ENCODE results near the gene OR6B2.

The OR6B2 gene

DNA sequence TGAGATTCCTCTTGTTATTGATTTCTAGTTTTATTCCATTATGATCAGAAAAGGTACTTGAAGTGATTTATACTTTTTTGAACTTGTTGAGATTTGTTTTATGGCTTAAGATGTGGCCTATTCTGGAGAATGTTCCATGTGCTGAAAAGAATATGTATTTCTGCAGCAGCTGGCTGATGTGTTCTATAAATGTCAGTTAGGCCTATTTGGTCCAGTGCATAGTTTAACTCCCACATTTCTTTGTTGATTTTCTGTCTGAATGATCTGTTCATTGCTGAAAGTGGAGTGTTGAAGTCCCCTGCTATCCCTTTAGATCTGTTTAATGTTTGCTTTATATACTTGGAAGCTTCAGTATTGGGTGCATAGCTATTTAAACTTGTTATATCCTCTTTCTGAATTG is 7.1 kb upstream of the OR6B2 start:
- no peak for DNase-seq

DNA sequence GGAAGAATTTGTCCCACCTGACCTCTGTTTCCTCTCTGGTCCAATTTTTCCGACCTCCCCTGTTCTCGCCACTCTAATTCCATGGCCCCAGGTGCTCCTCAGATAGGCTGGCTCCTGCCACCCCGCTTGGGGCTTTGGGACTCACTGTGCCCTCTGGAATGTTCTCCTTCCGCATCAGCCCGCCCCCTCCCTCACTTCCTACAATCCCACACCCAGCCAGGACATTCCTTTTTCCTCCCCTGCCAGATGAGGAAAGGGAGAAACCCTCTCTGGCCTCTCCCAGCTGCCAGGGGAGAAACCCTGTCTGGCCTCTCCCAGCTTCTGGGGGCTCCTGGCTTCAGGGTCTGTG is 3.1 kb upstream of the OR6B2 start:
- DNase-seq, result no peak

DNA sequence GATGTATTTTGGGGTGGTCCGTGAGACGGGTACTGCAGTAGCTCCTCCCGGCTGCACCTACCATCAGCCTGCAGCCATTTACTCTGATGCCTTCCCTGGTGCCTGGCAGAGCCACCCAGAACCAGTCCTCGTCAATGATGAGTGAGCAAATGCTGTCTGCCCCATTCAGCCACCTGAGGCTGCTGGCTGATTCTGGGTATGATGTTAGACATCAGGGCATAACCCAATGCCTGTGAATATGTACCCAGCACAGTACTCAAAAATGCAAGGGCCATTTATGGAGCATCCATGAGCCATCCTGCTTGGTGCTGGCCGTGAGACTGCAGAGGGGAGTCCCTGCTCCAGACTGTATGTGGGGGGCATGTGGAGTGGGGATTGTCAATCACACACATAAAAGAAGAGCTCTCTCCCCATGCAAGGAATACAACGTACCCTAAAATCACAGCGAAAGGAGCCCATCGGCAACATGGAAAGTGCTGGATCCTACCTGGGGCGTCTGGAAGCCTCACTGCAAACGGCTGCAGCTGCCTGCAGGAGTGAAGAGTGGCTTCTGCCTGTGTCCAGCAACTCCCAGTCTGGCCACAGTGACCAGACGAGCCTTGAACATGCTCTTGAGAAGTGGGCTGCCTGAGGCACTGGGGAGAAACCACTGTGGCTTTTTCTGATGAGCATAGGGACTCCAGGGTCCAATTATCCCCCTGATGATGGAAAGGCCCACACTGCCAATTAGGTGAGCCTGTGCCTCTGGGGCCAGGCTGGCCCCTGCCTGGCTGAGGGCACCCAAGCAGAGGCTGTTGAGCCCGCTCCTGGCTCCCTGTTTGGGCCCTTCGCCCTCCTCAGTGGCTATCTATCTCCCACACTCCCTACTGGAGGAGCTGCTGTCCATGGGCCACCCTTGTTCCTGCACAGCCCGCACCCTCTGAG is 2.4 kb upstream of the OR6B2 start:
- DNase-seq, result no peak

DNA sequence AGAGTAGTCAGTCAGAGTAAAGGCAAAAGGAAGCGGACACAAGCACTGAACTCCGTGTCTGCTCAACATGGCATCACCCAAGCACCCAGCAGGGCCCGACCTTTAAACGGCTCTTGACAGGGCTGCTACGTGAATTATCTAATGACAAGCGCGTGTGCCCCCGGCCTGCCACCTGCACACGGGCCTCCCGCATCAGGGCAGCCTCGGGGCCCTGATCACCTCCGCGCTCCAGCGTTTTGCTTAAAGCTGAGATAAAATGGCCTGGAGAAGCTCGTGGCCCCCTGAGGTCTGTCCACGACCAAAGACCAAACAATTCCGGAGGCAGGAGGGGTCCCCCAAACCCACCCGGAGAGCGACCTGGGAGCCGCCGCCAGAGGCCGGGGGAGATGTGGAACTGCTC is 5.5 kb downstream of the OR6B2 start:
- peak; percentile 10 for DNase-seq

GRCh38 chr2:240023792-240024191 is 6.4 kb downstream of the OR6B2 start:
- DNase-seq, result no peak

DNA sequence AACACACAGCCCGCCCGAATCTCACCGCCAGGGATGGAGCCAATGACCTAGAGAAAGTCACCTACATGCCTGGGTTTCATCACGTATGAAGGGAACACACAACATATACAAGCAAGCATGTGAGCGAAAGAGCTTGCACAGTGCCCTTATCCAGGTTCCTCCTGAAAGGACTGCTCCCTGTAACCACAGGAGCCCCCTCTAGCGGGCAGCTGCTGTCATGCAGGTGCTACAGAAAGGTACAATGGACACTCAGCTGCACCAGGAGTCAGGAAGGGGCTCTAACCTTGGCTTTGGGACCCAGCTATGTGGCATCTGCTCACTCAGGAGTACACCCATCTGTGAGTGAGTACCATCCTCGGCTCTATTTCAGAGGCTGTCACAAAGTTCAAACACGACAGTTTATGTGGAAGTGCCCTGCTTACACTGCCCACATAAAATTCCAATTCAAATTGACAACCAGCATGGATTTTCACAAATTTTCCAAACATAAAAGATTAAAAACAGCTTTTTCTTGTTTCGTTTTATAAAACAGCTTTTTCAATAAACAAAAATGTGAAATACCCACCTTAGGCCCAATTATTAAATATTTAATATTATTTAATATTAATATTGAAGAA is 8.6 kb downstream of the OR6B2 start:
- peak; percentile 62 for DNase-seq

DNA sequence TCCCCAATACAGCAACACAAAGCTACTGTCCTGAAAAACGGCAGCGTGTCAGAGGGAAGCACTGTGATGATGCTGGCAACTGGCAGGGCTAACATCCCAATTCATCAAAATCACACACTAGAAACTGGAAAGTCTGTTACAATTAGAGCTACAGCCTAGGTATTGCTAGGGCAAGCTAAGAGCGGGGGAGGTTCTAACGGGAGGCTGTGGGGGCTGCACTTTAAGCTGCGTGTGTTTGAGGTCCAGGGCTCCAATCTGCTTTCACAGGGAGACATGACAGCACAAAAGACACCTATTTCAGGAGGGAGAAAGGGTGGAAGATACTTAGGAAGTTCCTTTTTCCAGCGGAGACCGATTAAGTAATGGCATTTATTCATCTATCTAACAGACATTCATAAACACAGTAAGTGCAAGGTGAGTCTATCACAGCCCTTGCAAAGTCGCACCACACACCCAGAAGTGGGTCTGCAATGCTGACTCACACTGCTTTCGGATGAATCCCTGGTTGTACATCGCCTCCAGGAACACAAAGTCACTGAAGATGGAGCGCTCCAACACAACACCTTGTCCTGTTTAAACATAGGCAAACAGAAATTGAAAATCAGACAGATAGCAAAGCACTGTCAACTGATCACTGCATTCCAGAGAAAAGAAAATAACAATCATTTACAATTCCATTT is 12.0 kb downstream of the OR6B2 start:
- no peak for DNase-seq

- DNase-seq, result no peak
These were observed 15.9 kb downstream of the OR6B2 start for GRCh38 chr2:240014327-240014726.

GRCh38 chr2:240013343-240013742 is 16.9 kb downstream of the OR6B2 start:
- DNase-seq, result no peak

GRCh38 chr2:240002983-240003382 is 27.2 kb downstream of the OR6B2 start:
- no peak for DNase-seq

DNA sequence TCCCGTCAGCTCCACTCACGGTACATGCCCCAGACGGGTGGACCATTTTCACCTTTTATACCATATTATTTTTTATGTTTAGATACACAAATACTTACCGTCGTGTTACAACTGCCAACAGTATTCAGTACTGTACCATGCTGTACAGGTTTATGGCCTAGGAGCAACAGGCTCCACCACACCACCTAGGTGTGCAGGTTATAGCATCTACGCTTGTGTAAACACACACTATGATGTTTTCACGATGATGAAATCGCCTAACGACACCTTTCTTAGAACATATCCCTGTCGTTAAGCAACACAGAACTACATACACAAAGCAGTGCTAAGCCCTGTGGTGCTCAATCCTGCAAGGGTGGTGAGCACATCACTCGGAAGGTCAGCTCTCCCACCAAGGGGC is 29.6 kb downstream of the OR6B2 start:
- DNase-seq, result no peak

DNA sequence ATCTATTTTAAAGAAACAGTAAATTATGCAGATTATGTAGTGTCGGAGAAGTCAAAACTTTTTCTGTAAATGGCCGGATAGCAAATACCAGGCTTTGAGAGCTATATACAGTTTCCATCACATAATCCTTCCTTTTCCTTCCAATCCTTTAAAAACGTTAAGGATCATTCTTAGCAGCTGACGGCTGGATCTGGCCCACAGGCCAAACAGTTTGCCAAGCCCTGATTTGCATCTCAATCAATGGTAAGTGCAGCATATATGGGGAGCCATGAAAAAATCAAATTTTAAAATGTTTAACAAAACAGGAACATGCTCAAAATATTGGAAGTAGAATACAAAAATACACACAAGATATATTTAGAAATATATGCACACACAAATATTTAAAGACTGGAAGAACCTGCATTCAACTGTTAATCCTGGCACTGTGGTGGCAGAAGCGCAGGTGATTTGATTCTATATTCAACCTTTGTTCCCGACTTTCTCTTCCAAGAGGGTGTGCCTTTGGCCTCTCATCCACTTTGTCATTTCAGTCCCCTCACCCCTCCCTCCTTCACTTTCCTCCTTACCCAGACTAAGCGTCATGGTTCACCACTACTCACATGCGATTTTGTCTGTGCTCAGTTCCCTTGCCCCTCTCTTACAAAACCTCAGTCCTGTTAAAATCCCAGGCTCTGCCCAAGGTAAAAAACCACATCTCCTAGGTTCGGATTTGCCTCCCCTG is 32.4 kb downstream of the OR6B2 start:
- DNase-seq, result no peak

- DNase-seq, result no peak
These were observed 36.1 kb downstream of the OR6B2 start for GRCh38 chr2:239994086-239994485.

- DNase-seq, result no peak
These were observed 36.9 kb downstream of the OR6B2 start for GRCh38 chr2:239993291-239993690.

- DNase-seq, result peak; percentile 43
These were observed 38.4 kb downstream of the OR6B2 start for GRCh38 chr2:239991689-239992314.

DNA sequence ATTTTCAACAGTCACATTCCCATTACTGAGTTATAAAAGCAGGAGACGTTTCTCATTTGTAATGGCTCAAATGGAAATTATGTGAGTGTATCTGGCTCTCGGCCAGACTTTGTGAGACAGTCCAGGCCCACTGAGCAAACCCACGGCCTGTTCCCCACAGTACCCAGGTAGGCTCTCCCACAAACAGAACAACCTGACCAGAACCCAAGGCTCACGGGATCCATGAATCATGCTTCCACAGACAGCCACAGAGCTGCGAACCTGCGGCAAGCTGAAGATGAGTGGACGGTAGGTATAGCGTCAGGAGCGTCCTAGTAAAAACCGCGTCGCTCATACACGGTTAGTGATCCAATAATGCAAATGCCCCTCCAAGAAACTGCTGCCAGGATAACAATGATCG is 39.3 kb downstream of the OR6B2 start:
- no peak for DNase-seq

DNA sequence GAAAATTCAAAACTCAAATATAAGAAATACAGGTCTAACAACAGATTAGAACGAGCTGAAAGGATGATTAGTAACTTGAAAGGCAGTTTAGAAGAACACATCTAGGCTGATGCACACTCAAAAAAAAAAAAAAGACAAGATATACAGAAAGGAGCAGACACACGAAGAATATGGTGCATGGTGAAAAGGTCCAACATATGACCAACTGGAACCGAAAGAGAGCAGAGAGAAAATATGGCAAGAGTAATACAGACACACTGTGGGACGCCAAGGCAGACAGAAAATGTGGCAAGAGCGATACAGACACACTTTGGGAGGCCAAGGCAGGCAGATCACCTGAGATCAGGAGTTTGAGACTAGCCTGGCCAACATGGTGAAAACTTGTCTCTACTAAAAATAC is 44.9 kb downstream of the OR6B2 start:
- DNase-seq, result no peak

- no peak for DNase-seq
These were observed 45.6 kb downstream of the OR6B2 start for GRCh38 chr2:239984421-239985194.

- no peak for DNase-seq
These were observed 47.0 kb downstream of the OR6B2 start for GRCh38 chr2:239983004-239983778.
